HepG2 (cell line): ENCODE measurements around the gene THRA. TPM values are rescaled to one million over a fixed set of nuclear protein-coding genes. Genes with fewer than 3 reads are reported as not detected.

Experiments used
- HIC2 ChIP-seq: sonication (generic); formaldehyde crosslinking; IDR thresholded peaks from 2 replicates; pipeline ENCODE4 v1.9.0; 2022; ENCODE audit warnings: low read depth, missing genetic modification reagents
- HOXA7 ChIP-seq: sonication (generic); formaldehyde crosslinking; IDR thresholded peaks from 2 replicates; pipeline ENCODE4 v1.8.1; 2022; ENCODE audit warnings: mild to moderate bottlenecking, missing genetic modification reagents, moderate library complexity
- NKX3-1 ChIP-seq: sonication (generic); formaldehyde crosslinking; IDR thresholded peaks from 2 replicates; pipeline ENCODE4 v1.5.0; 2020; ENCODE audit warnings: missing genetic modification reagents
- NONO ChIP-seq, 2 experiments: fragments of 450-650 bp in 1 of 2; sonication (generic) in 1 of 2; formaldehyde crosslinking in 1 of 2; IDR thresholded peaks in 1 of 2; conservative IDR thresholded peaks in 1 of 2; 2 replicates each; pipeline versions ENCODE4 v1.6.1 to v1.8.0; 2017 to 2022; ENCODE audit warnings: mild to moderate bottlenecking in 1 of 2, missing genetic modification reagents in 1 of 2, moderate library complexity in 1 of 2
- PITX1 ChIP-seq: sonication (generic); formaldehyde crosslinking; IDR thresholded peaks from 2 replicates; pipeline ENCODE4 v1.5.1; 2020; ENCODE audit warnings: mild to moderate bottlenecking, missing genetic modification reagents
- PTBP1 ChIP-seq: fragments of 200-400 bp; formaldehyde crosslinking; IDR thresholded peaks from 2 replicates; pipeline ENCODE4 v1.6.1; 2018; ENCODE audit warnings: low read length, low read depth; ENCODE audit not compliant: poor library complexity, severe bottlenecking
- RARA ChIP-seq: IDR thresholded peaks from 2 replicates; pipeline ENCODE4 v1.6.1; 2016; ENCODE audit warnings: missing genetic modification reagents, missing compliant biosample characterization
- SALL2 ChIP-seq: sonication (generic); formaldehyde crosslinking; IDR thresholded peaks from 2 replicates; pipeline ENCODE4 v1.8.1; 2023; ENCODE audit warnings: mild to moderate bottlenecking, missing genetic modification reagents, inconsistent platforms
- SIN3B ChIP-seq: fragments of 150-350 bp; IDR thresholded peaks from 2 replicates; pipeline ENCODE4 v1.6.1; 2014; ENCODE audit warnings: low read length
- SP2 ChIP-seq: sonication (generic); formaldehyde crosslinking; IDR thresholded peaks from 2 replicates; pipeline ENCODE4 v1.5.1; 2020; ENCODE audit warnings: mild to moderate bottlenecking, missing genetic modification reagents
- ZBTB20 ChIP-seq: sonication (generic); formaldehyde crosslinking; IDR thresholded peaks from 2 replicates; pipeline ENCODE4 v1.8.1; 2023; ENCODE audit warnings: missing genetic modification reagents, low read depth, mild to moderate bottlenecking, borderline replicate concordance
- ZFP1 ChIP-seq: IDR thresholded peaks from 2 replicates; pipeline ENCODE4 v1.6.1; 2016
- ZIK1 ChIP-seq: sonication (generic); formaldehyde crosslinking; IDR thresholded peaks from 2 replicates; pipeline ENCODE4 v1.5.0; 2020; ENCODE audit warnings: mild to moderate bottlenecking, low read depth, missing genetic modification reagents, borderline replicate concordance
- ZMYM3 ChIP-seq: sonication (generic); formaldehyde crosslinking; IDR thresholded peaks from 2 replicates; pipeline ENCODE4 v1.5.1; 2020; ENCODE audit warnings: mild to moderate bottlenecking, missing genetic modification reagents
- ZNF281 ChIP-seq: sonication (generic); formaldehyde crosslinking; IDR thresholded peaks from 2 replicates; pipeline ENCODE4 v1.4.0; 2020; ENCODE audit warnings: missing genetic modification reagents, borderline replicate concordance
- ZNF510 ChIP-seq: sonication (generic); formaldehyde crosslinking; IDR thresholded peaks from 2 replicates; pipeline ENCODE4 v1.4.0; 2020; ENCODE audit warnings: low read depth, mild to moderate bottlenecking, missing genetic modification reagents
- ZSCAN20 ChIP-seq: sonication (generic); formaldehyde crosslinking; IDR thresholded peaks from 2 replicates; pipeline ENCODE4 v1.4.0; 2020; ENCODE audit warnings: missing genetic modification reagents, mild to moderate bottlenecking, borderline replicate concordance
- polyA plus RNA-seq, 8 experiments: library from polyadenylated mRNA; depleted of rRNA in 3 of 8; stranded (reverse) in 7 of 8; unstranded in 1 of 8; fragments of >200 nt; fragmentation: Illumina TruSeq in 4 of 8; extraction: Trizol in 4 of 8; gene quantifications; 2 replicates each; pipeline versions ENCODE4 v1.2.1 to v1.2.3, GENCODE V29; 2011 to 2016; ENCODE audit warnings: low read depth in 4 of 8, missing spikeins in 1 of 8, mixed read lengths in 1 of 8; ENCODE audit not compliant: insufficient read depth in 1 of 8
- total RNA-seq, 5 experiments: library from RNA; depleted of rRNA; stranded (reverse); fragments of >200 nt; fragmentation: Illumina TruSeq; extraction: Trizol; gene quantifications; 2 replicates each; pipeline ENCODE4 v1.2.3, GENCODE V29; 2016; ENCODE audit warnings: low read depth in 1 of 5
- TF ChIP-seq, protein P1 (sequence below): sonication (generic); formaldehyde crosslinking; IDR thresholded peaks from 2 replicates; pipeline ENCODE4 v1.4.0; 2020; ENCODE audit warnings: missing genetic modification reagents

THRA gene
- total and polyA plus RNA-seq, 2 of the 13 experiments (the other 11 are each of a cell fraction or from before 2014, with no cell fraction given): 8.0 to 9.9 TPM

- no peak for TF ChIP-seq ZMYM3 (CRISPR knock-in tag)
- TF ChIP-seq RARA (CRISPR knock-in tag): peak; percentile 37; the same call in 1 of the 2 replicates
- TF ChIP-seq NONO (IDR thresholded peaks at IDR 0.05): no peak
- TF ChIP-seq NONO (CRISPR knock-in tag; conservative IDR thresholded peaks at IDR 0.05): peak; percentile 55; the same call in 1 of the 2 replicates
- no peak for TF ChIP-seq ZSCAN20 (CRISPR knock-in tag)
- TF ChIP-seq PITX1 (CRISPR knock-in tag): 0 out of 2 replicates have a peak, but pooled peaks have one; percentile 56
- TF ChIP-seq SALL2: no peak
- no peak for TF ChIP-seq ZIK1 (CRISPR knock-in tag)
- peak; percentile 94 for TF ChIP-seq HIC2 (CRISPR knock-in tag)
- TF ChIP-seq SP2 (CRISPR knock-in tag): no peak
- no peak for TF ChIP-seq NKX3-1
- peak; percentile 52; the same call in 1 of the 2 replicates for TF ChIP-seq ZNF281 (CRISPR knock-in tag)
- TF ChIP-seq SIN3B: no peak
- no peak for TF ChIP-seq ZFP1 (CRISPR knock-in tag)
- TF ChIP-seq ZBTB20: no peak
- TF ChIP-seq, protein P1, sequence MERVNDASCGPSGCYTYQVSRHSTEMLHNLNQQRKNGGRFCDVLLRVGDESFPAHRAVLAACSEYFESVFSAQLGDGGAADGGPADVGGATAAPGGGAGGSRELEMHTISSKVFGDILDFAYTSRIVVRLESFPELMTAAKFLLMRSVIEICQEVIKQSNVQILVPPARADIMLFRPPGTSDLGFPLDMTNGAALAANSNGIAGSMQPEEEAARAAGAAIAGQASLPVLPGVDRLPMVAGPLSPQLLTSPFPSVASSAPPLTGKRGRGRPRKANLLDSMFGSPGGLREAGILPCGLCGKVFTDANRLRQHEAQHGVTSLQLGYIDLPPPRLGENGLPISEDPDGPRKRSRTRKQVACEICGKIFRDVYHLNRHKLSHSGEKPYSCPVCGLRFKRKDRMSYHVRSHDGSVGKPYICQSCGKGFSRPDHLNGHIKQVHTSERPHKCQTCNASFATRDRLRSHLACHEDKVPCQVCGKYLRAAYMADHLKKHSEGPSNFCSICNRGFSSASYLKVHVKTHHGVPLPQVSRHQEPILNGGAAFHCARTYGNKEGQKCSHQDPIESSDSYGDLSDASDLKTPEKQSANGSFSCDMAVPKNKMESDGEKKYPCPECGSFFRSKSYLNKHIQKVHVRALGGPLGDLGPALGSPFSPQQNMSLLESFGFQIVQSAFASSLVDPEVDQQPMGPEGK (CRISPR knock-in tag): peak; percentile 92
- no peak for TF ChIP-seq HOXA7
- no peak for TF ChIP-seq PTBP1
- TF ChIP-seq ZNF510: no peak
Measured at GRCh38 chr17:40072735-40073346, 10.1 kb downstream of the THRA start (continued).
